ENCODE data around the gene PSME3IP1. TPM values are rescaled to one million over a fixed set of nuclear protein-coding genes. Genes with fewer than 3 reads are reported as not detected.

The PSME3IP1 gene
- total RNA-seq, 1 experiment from 2014 or later, result 104 TPM

DNA sequence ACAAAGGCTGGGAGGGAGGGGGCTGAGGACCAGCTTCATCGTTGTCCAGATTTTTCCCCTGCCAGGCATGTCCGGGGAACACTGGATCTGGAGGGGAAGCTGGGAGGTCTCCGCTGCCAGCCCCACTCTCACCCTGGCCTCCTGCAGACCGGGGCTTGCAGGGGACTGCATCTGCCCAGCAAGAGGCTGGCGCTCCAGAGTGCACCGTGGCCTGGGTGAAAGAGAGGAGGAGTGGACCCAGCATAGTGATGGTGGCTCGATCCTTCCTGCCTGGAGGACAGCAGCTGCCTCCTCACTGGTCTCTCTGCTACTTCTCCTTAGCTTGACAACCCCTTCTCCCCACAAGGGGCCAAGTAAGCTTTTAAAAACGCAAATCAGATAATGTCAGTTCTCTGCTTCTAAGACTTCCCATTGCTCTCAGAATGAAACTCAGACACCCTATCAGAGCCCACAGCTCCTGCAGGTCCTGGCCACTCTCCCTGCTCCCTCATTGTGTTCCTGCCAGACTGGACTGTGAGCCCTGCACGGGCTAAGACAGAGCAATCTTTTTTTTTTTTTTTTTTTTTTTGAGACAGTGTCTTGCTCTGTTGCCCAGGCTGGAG, 78.4 kb downstream of the PSME3IP1 start:
- Mint-ChIP-seq H3K4me1 (peaks cover 39% of the 10 kb centered on the region), H3K27ac (no peak overlapping the region; the same call in 1 of the 2 replicates), H3K27me3 (ENCODE audit: low read depth) (no peaks in the 10 kb centered on the region), H3K4me3 (no peak overlapping the region), H3K36me3 (no peaks in the 10 kb centered on the region), H3K9me3 (no peaks in the 10 kb centered on the region)
- ChIA-PET POLR2A (no interaction called here), CTCF (interaction anchor here (0.6 to 8.2 kb wide), 4 partner anchors 15 to 507 kb away, joined by 3 to 68 read pairs (median 4); partner anchors contain the start of gene CPNE2)
- no peak for ATAC-seq
- DNase-seq (ENCODE audit: low spot score), result no peak
- TF ChIP-seq, protein P1, sequence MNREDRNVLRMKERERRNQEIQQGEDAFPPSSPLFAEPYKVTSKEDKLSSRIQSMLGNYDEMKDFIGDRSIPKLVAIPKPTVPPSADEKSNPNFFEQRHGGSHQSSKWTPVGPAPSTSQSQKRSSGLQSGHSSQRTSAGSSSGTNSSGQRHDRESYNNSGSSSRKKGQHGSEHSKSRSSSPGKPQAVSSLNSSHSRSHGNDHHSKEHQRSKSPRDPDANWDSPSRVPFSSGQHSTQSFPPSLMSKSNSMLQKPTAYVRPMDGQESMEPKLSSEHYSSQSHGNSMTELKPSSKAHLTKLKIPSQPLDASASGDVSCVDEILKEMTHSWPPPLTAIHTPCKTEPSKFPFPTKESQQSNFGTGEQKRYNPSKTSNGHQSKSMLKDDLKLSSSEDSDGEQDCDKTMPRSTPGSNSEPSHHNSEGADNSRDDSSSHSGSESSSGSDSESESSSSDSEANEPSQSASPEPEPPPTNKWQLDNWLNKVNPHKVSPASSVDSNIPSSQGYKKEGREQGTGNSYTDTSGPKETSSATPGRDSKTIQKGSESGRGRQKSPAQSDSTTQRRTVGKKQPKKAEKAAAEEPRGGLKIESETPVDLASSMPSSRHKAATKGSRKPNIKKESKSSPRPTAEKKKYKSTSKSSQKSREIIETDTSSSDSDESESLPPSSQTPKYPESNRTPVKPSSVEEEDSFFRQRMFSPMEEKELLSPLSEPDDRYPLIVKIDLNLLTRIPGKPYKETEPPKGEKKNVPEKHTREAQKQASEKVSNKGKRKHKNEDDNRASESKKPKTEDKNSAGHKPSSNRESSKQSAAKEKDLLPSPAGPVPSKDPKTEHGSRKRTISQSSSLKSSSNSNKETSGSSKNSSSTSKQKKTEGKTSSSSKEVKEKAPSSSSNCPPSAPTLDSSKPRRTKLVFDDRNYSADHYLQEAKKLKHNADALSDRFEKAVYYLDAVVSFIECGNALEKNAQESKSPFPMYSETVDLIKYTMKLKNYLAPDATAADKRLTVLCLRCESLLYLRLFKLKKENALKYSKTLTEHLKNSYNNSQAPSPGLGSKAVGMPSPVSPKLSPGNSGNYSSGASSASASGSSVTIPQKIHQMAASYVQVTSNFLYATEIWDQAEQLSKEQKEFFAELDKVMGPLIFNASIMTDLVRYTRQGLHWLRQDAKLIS (CRISPR knock-in tag; IDR thresholded peaks at IDR 0.05; ENCODE audit: borderline replicate concordance), result no peak
- TF ChIP-seq GABPB1 (CRISPR knock-in tag; IDR thresholded peaks at IDR 0.05) (no peak), OVOL2 (CRISPR knock-in tag; IDR thresholded peaks at IDR 0.05; ENCODE audit: borderline replicate concordance) (no peak), ZNF232 (CRISPR knock-in tag; IDR thresholded peaks at IDR 0.05) (no peak), TEAD4 (CRISPR knock-in tag; IDR thresholded peaks at IDR 0.05) (no peak)
- TF ChIP-seq, protein P2, sequence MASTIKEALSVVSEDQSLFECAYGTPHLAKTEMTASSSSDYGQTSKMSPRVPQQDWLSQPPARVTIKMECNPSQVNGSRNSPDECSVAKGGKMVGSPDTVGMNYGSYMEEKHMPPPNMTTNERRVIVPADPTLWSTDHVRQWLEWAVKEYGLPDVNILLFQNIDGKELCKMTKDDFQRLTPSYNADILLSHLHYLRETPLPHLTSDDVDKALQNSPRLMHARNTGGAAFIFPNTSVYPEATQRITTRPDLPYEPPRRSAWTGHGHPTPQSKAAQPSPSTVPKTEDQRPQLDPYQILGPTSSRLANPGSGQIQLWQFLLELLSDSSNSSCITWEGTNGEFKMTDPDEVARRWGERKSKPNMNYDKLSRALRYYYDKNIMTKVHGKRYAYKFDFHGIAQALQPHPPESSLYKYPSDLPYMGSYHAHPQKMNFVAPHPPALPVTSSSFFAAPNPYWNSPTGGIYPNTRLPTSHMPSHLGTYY (CRISPR knock-in tag; IDR thresholded peaks at IDR 0.05), result no peak
- TF ChIP-seq, protein P3, sequence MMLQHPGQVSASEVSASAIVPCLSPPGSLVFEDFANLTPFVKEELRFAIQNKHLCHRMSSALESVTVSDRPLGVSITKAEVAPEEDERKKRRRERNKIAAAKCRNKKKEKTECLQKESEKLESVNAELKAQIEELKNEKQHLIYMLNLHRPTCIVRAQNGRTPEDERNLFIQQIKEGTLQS (CRISPR knock-in tag; conservative IDR thresholded peaks at IDR 0.05), result no peak

GRCh38 chr16:57106767-57107166, 79.1 kb downstream of the PSME3IP1 start:
- ChIA-PET POLR2A (no interaction called here), CTCF (interaction anchor here (0.6 to 8.2 kb wide), 4 partner anchors 14 to 506 kb away, joined by 3 to 68 read pairs (median 4); partner anchors contain the start of gene CPNE2)
- Mint-ChIP-seq H3K9me3 (no peaks in the 10 kb centered on the region), H3K4me3 (no peak overlapping the region), H3K27ac (no peak overlapping the region), H3K36me3 (no peaks in the 10 kb centered on the region), H3K27me3 (ENCODE audit: low read depth) (no peaks in the 10 kb centered on the region), H3K4me1 (peaks cover 39% of the 10 kb centered on the region)
- TF ChIP-seq ZBTB21 (CRISPR knock-in tag; IDR thresholded peaks at IDR 0.05; ENCODE audit: borderline replicate concordance) (no peak), SMAD3 (CRISPR knock-in tag; IDR thresholded peaks at IDR 0.05; ENCODE audit: borderline replicate concordance) (no peak)
- ATAC-seq (no peak), DNase-seq (ENCODE audit: low spot score) (no peak)

DNA sequence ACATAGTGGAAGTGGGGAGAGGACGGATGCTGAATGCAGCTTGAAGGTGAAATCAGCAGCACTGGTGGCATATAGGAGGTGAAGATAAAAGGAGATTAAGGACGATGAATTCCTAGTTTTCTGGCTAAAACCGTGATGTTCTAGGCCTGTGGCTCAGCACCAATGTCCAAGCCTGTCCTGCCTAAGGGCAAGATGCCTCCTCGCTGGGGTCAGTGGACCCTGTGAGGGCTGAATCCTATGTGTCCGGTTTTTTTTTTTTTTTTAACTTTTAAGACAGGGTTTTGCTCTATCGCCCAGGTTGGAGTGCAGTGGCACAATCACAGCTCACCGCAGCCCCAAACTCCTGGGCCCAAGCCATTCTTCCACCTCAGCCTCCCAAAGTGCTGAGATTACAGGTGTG, 80.7 kb downstream of the PSME3IP1 start:
- no peak for ATAC-seq
- TF ChIP-seq SMAD3 (CRISPR knock-in tag; IDR thresholded peaks at IDR 0.05; ENCODE audit: borderline replicate concordance), result no peak
- TF ChIP-seq RELA (CRISPR knock-in tag; IDR thresholded peaks at IDR 0.05; ENCODE audit: borderline replicate concordance), result no peak
- TF ChIP-seq EMX1 (CRISPR knock-in tag; IDR thresholded peaks at IDR 0.05), result no peak
- no peak for TF ChIP-seq GTF2I (CRISPR knock-in tag; conservative IDR thresholded peaks at IDR 0.05)
- no peak for TF ChIP-seq NFATC4 (CRISPR knock-in tag; IDR thresholded peaks at IDR 0.05)
- no peak for TF ChIP-seq E2F5 (CRISPR knock-in tag; IDR thresholded peaks at IDR 0.05)
- TF ChIP-seq OVOL2 (CRISPR knock-in tag; IDR thresholded peaks at IDR 0.05; ENCODE audit: borderline replicate concordance), result no peak
- TF ChIP-seq, protein P4, sequence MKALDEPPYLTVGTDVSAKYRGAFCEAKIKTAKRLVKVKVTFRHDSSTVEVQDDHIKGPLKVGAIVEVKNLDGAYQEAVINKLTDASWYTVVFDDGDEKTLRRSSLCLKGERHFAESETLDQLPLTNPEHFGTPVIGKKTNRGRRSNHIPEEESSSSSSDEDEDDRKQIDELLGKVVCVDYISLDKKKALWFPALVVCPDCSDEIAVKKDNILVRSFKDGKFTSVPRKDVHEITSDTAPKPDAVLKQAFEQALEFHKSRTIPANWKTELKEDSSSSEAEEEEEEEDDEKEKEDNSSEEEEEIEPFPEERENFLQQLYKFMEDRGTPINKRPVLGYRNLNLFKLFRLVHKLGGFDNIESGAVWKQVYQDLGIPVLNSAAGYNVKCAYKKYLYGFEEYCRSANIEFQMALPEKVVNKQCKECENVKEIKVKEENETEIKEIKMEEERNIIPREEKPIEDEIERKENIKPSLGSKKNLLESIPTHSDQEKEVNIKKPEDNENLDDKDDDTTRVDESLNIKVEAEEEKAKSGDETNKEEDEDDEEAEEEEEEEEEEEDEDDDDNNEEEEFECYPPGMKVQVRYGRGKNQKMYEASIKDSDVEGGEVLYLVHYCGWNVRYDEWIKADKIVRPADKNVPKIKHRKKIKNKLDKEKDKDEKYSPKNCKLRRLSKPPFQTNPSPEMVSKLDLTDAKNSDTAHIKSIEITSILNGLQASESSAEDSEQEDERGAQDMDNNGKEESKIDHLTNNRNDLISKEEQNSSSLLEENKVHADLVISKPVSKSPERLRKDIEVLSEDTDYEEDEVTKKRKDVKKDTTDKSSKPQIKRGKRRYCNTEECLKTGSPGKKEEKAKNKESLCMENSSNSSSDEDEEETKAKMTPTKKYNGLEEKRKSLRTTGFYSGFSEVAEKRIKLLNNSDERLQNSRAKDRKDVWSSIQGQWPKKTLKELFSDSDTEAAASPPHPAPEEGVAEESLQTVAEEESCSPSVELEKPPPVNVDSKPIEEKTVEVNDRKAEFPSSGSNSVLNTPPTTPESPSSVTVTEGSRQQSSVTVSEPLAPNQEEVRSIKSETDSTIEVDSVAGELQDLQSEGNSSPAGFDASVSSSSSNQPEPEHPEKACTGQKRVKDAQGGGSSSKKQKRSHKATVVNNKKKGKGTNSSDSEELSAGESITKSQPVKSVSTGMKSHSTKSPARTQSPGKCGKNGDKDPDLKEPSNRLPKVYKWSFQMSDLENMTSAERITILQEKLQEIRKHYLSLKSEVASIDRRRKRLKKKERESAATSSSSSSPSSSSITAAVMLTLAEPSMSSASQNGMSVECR (CRISPR knock-in tag; IDR thresholded peaks at IDR 0.05; ENCODE audit: borderline replicate concordance), result no peak
- TF ChIP-seq ZNF263 (CRISPR knock-in tag; IDR thresholded peaks at IDR 0.05; ENCODE audit: low read depth), result no peak
- no peak for TF ChIP-seq MYBL2 (CRISPR knock-in tag; IDR thresholded peaks at IDR 0.05)

More for the DNA sequence above, 80.7 kb downstream of the PSME3IP1 start:
- Mint-ChIP-seq H3K27me3 (ENCODE audit: low read depth) (no peaks in the 10 kb centered on the region), H3K9me3 (no peaks in the 10 kb centered on the region), H3K36me3 (no peaks in the 10 kb centered on the region), H3K4me1 (peaks cover 49% of the 10 kb centered on the region), H3K4me3 (no peak overlapping the region), H3K27ac (0 out of 2 replicates have a peak overlapping the region, but pooled peaks have one; percentile 10)
- POLR2A ChIA-PET, result no interaction called here
- CTCF ChIA-PET, result interaction anchor here (2.0 to 8.2 kb wide), 2 partner anchors 12 to 21 kb away, joined by 7 to 68 read pairs; partner anchors contain the start of gene CPNE2
- DNase-seq (ENCODE audit: low spot score), result no peak
